IPS-20b (cell line): Measurements from ENCODE around the gene FAM107B.

Experiments
- H3K27ac ChIP-seq: one replicate; pipeline ENCODE4 v1.5.1; 2013; ENCODE audit warnings: low read length
- H3K27me3 ChIP-seq: 2 replicates; pipeline ENCODE4 v1.6.1; 2013; ENCODE audit warnings: mild to moderate bottlenecking, low read length, inconsistent platforms; ENCODE audit not compliant: insufficient read depth
- H3K36me3 ChIP-seq: 2 replicates; pipeline ENCODE4 v1.6.1; 2013; ENCODE audit warnings: low read depth, mild to moderate bottlenecking, inconsistent platforms, low read length, moderate library complexity; ENCODE audit not compliant: insufficient read depth
- H3K4me1 ChIP-seq: 2 replicates; pipeline ENCODE4 v1.6.1; 2013; ENCODE audit warnings: mild to moderate bottlenecking, control low read depth, inconsistent platforms, low read length, moderate library complexity; ENCODE audit not compliant: insufficient read depth
- H3K4me3 ChIP-seq: 2 replicates; pipeline ENCODE4 v1.5.1; 2013; ENCODE audit warnings: mild to moderate bottlenecking, low read length, inconsistent platforms
- H3K9ac ChIP-seq: 2 replicates; pipeline ENCODE4 v1.6.1; 2013; ENCODE audit warnings: low read depth, mild to moderate bottlenecking, inconsistent platforms, low read length, moderate library complexity
- H3K9me3 ChIP-seq: 2 replicates; pipeline ENCODE4 v1.6.1; 2013; ENCODE audit warnings: mild to moderate bottlenecking, low read depth, low read length, inconsistent platforms; ENCODE audit not compliant: insufficient read depth

FAM107B gene

GRCh38 chr10:14541379-14541778 lies 233.3 kb downstream of the FAM107B start:
- Histone ChIP-seq H3K9me3 (no peaks in the 10 kb centered on the region), H3K27ac (no peak overlapping the region), H3K9ac (no peak overlapping the region), H3K36me3 (no peaks in the 10 kb centered on the region), H3K4me1 (no peaks in the 10 kb centered on the region), H3K4me3 (no peak overlapping the region), H3K27me3 (no peaks in the 10 kb centered on the region)

DNA sequence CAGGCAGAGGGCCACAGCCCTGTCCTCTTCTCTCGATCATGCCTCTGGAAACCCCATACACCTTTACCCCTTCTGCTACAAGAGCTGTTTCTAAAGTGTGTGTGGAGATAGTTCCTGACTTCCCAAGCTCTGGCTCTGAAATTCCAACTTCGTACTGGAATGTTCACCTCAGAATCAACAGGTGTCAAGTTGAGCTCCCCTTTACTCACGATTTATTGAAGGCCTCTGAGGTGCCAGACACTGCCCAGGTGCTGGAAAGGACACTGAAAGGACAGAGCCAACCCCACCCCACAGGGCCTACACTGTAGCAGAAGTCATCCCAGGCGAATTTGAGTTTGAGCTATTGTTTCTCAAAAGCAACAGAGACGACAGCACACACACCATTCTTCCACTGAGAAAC lies 234.1 kb downstream of the FAM107B start:
- H3K4me3 ChIP-seq: no peak overlapping the region
- no peak overlapping the region for H3K27ac ChIP-seq
- no peaks in the 10 kb centered on the region for H3K27me3 ChIP-seq
- H3K36me3 ChIP-seq: no peaks in the 10 kb centered on the region
- H3K4me1 ChIP-seq: no peaks in the 10 kb centered on the region
- H3K9ac ChIP-seq: no peak overlapping the region
- no peaks in the 10 kb centered on the region for H3K9me3 ChIP-seq

DNA sequence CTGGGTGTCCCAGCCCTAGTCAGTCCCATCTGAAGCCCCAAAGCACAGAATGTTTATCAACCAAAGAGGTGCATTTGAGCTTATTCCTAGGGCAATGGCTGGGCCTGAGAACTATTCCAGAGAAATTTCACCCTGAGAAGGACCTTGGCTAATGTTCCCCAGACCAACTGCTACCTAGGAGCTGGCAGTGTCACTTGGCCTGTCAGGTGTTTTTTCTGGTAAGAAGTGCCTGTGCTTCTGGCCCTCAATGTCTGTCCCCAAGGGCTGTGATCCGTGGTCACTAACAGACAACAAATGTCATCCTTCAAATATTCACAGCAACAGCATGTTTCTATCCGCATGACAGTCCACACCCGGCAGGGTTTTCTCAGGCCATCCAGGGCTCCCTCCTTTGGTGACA lies 234.6 kb downstream of the FAM107B start:
- Histone ChIP-seq H3K27ac (no peak overlapping the region), H3K27me3 (no peaks in the 10 kb centered on the region), H3K4me1 (no peaks in the 10 kb centered on the region), H3K4me3 (no peak overlapping the region), H3K9me3 (no peaks in the 10 kb centered on the region), H3K36me3 (no peaks in the 10 kb centered on the region), H3K9ac (no peak overlapping the region)

- H3K4me1 ChIP-seq: no peaks in the 10 kb centered on the region
- no peaks in the 10 kb centered on the region for H3K27me3 ChIP-seq
- no peaks in the 10 kb centered on the region for H3K9me3 ChIP-seq
- no peaks in the 10 kb centered on the region for H3K36me3 ChIP-seq
- no peak overlapping the region for H3K9ac ChIP-seq
- H3K4me3 ChIP-seq: no peak overlapping the region
- H3K27ac ChIP-seq: no peak overlapping the region
Observed at GRCh38 chr10:14539176-14539575, 235.5 kb downstream of the FAM107B start.

DNA sequence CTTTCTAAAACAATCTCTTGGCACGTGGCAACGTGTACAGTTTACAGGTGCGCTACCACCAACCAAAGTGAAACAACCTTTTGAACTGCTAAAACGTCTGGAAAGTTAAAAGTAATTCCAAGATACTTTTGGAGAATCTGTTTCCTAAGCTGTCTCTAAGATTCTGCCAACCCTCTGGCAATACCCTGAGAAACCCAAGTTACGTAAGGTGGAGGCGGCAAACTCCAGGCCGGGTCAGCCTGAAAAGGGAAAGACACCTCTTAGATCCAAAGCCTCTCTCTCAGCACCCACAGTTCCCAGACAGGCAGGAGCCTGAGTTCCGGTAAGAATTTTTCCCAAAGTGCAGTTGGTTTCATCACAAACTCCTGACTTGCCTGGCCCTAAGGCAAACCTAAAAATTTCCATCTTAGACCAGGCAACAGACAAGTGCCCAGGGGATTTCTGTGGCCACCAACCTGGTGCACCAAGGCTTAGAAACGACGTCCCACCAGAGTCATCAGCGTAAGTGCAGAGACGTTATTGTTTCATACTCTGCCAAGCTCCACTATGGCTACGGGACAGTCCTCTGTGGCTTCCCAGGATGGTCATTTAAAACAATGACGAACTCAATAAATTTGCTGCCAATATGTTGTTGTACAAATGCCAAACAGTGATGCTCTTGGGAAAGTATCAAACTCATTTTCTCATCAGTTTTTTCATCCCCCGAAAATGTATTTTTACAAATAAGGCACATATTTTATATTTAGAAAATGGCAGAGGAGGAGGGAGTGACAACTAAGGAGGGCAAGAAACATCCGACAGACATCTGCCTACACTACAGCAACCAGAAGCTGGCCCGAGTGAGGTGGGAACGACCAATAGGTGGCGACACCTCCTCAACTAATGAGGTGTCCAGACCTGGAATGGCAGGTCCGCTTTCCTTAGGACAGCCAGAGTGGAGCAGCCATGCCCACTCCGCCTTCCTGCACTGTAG lies 238.2 kb downstream of the FAM107B start:
- H3K4me1 ChIP-seq: no peaks in the 10 kb centered on the region
- H3K9me3 ChIP-seq: no peaks in the 10 kb centered on the region
- H3K36me3 ChIP-seq: no peaks in the 10 kb centered on the region
- H3K27me3 ChIP-seq: no peaks in the 10 kb centered on the region
- H3K27ac ChIP-seq: no peak overlapping the region
- no peak overlapping the region for H3K9ac ChIP-seq
- H3K4me3 ChIP-seq: no peak overlapping the region

DNA sequence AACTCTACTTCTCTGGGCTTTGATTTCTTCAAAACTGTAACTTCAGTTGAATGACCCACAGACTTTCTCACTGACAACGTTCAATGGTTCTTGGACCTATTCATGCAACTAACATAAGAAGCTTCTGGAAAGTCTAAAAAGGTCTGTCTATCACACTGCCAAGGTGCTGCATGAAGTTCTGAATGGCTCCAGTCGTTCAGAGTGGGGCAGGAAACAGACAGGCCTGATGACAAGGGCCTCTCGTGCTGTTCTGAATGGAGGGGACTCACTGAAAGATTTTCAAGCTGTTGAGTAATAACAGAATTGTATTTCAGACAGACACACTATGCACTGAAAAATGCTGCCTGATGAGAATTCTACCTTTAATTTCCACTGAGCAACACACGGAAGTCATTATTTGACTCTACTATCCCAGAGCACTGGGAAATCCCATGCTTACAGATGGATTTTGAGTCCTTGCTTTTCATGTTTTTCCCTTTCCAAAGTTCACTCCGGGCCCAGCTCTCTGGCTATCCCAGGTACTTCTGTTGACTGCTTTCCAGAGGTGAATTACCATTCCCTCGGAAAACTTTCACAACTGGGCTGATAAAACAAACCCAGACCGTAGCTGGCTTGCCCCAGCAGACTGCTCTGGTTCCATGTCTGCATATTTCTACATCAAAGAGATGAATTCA lies 239.1 kb downstream of the FAM107B start:
- no peak overlapping the region for H3K9ac ChIP-seq

GRCh38 chr10:14534152-14534551 lies 240.5 kb downstream of the FAM107B start:
- Histone ChIP-seq H3K9me3 (no peaks in the 10 kb centered on the region), H3K9ac (no peak overlapping the region), H3K4me3 (no peak overlapping the region), H3K4me1 (no peaks in the 10 kb centered on the region), H3K27me3 (no peaks in the 10 kb centered on the region), H3K27ac (no peak overlapping the region), H3K36me3 (peaks cover 8% of the 10 kb centered on the region; the same call in 1 of the 2 replicates)

More for the DNA sequence above, 239.1 kb downstream of the FAM107B start:
- Histone ChIP-seq H3K27me3 (no peaks in the 10 kb centered on the region), H3K36me3 (no peaks in the 10 kb centered on the region), H3K4me3 (no peak overlapping the region), H3K27ac (no peak overlapping the region), H3K4me1 (no peaks in the 10 kb centered on the region), H3K9me3 (no peaks in the 10 kb centered on the region)

DNA sequence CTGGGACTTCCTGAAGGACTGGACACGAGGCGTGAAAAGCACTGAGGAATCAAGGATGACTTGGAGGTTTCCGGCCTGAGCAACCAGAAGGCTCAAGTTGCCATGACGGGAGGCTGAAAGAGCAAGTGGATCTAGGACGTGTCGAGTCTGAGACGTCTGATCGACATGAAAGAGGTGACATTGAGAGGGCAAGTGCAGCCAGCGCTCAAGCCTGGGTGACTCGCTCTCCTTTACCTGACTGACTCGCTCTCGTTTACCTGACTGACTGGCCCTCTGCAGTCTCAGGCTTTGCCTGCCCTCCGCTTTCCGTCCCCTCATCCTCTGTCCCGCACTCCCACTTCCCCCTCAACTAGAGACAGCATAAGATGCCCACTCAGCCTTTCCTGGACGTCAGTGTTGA lies 241.4 kb downstream of the FAM107B start:
- Histone ChIP-seq H3K9ac (no peak overlapping the region), H3K4me1 (no peaks in the 10 kb centered on the region), H3K9me3 (no peaks in the 10 kb centered on the region), H3K4me3 (no peak overlapping the region), H3K36me3 (peaks cover 15% of the 10 kb centered on the region; the same call in 1 of the 2 replicates), H3K27ac (no peak overlapping the region), H3K27me3 (no peaks in the 10 kb centered on the region)

DNA sequence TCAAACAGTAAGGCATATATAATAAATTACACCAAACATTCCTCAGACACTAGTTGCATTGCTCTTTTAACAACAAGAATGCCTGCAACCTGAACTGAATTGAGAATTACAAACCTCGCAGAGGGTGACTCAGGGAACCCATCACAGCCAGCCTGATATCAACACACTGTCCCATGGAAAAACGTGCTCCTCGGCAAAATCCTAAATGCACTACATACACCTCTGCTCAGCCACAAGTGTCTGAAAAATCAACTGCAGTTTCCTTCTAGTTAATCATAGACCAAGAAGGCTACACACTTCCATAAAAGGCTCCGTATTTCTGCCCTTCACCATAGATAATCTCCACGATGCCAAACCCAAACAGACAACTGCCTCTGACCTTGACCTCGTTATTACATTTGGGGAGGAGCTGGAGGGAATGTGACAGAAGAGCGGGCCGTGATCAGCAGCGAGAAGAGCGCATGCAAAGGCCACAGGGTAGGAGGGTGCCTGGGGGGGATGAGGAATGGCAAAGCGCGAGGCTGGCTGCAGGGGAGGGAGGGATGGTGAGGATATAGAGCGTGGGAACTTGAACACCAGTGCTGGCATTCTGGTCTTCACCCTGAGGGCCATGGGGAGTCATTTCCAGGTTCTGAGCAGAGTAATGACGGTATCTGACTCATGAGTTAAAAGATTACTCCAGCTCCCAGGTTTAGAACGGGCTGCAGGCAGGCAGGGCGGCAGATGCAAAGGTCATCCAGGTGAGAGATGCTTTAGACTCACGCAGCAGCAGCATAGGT lies 242.0 kb downstream of the FAM107B start:
- no peaks in the 10 kb centered on the region for H3K4me1 ChIP-seq
- no peak overlapping the region for H3K27ac ChIP-seq
- peaks cover 17% of the 10 kb centered on the region; the same call in 1 of the 2 replicates for H3K36me3 ChIP-seq
- no peak overlapping the region for H3K4me3 ChIP-seq
- H3K9me3 ChIP-seq: no peaks in the 10 kb centered on the region
- no peak overlapping the region for H3K9ac ChIP-seq
- H3K27me3 ChIP-seq: no peaks in the 10 kb centered on the region

- no peak overlapping the region for H3K4me3 ChIP-seq
- H3K9ac ChIP-seq: no peak overlapping the region
- H3K27ac ChIP-seq: no peak overlapping the region
- no peaks in the 10 kb centered on the region for H3K4me1 ChIP-seq
- H3K27me3 ChIP-seq: no peaks in the 10 kb centered on the region
- peaks cover 22% of the 10 kb centered on the region; the same call in 1 of the 2 replicates for H3K36me3 ChIP-seq
- H3K9me3 ChIP-seq: no peaks in the 10 kb centered on the region
Observed at GRCh38 chr10:14531974-14532373, 242.7 kb downstream of the FAM107B start.

GRCh38 chr10:14530465-14530864 lies 244.2 kb downstream of the FAM107B start:
- Histone ChIP-seq H3K4me3 (no peak overlapping the region), H3K36me3 (peaks cover 22% of the 10 kb centered on the region; the same call in 1 of the 2 replicates)

More at GRCh38 chr10:14530465-14530864, 244.2 kb downstream of the FAM107B start:
- no peaks in the 10 kb centered on the region for H3K4me1 ChIP-seq
- no peaks in the 10 kb centered on the region for H3K27me3 ChIP-seq
- H3K9ac ChIP-seq: no peak overlapping the region
- no peaks in the 10 kb centered on the region for H3K9me3 ChIP-seq
- no peak overlapping the region for H3K27ac ChIP-seq
